NB4 (cell line): Measurements from ENCODE around the gene PLCH1.

Experiments
- POLR2A ChIP-seq: IDR thresholded peaks from 2 replicates; pipeline ENCODE4 v1.6.1; 2011; ENCODE audit warnings: mild to moderate bottlenecking; ENCODE audit not compliant: insufficient read length; ENCODE audit errors: extremely low read depth
- TF ChIP-seq, protein P1 (sequence below): IDR thresholded peaks from one replicate; pipeline ENCODE4 v1.5.1; 2012; ENCODE audit warnings: low read depth, low read length

DNA sequence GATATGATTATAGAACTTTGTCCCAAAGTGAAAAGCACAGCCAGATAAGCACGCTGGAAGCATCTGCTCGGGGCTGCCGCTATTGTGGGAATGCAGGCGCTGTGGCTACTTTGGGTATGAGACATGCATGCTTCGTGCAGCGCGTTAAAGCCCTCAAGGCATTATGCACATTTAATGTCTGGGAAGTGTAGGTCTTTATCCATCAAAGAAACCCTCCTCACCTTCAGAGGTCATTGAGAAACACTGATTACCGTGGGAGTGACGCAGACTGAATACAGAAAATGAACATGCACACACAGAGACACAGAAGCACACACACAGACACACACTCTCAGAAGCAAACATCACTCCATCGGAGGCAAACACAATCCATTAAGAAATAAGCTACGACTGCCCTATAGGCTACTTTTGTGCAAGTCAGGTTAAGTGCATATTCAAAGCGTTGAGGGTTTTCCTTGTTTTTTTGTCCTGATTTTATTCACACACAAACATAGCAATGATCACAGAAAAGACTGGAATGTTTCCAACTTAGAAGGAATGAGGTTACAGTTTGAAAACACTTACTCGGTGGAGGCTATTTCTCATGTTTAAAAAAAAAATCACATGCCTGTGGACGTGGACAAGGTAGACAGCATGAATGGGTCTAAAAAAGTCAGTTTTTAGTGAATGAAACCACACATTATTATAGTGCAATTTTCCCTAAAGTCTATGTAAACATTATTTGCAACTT, 68.5 kb downstream of the PLCH1 start:
- no peak for TF ChIP-seq POLR2A
- TF ChIP-seq, protein P1, sequence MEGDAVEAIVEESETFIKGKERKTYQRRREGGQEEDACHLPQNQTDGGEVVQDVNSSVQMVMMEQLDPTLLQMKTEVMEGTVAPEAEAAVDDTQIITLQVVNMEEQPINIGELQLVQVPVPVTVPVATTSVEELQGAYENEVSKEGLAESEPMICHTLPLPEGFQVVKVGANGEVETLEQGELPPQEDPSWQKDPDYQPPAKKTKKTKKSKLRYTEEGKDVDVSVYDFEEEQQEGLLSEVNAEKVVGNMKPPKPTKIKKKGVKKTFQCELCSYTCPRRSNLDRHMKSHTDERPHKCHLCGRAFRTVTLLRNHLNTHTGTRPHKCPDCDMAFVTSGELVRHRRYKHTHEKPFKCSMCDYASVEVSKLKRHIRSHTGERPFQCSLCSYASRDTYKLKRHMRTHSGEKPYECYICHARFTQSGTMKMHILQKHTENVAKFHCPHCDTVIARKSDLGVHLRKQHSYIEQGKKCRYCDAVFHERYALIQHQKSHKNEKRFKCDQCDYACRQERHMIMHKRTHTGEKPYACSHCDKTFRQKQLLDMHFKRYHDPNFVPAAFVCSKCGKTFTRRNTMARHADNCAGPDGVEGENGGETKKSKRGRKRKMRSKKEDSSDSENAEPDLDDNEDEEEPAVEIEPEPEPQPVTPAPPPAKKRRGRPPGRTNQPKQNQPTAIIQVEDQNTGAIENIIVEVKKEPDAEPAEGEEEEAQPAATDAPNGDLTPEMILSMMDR, result no peak
